GM19193 (cell line): ENCODE measurements around the gene HOMEZ.

Experiments
- POLR2A ChIP-seq: IDR thresholded peaks from 4 replicates; pipeline ENCODE4 v1.6.1; 2011; ENCODE audit not compliant: insufficient read depth, insufficient read length; ENCODE audit errors: extremely low read depth

The HOMEZ gene

DNA sequence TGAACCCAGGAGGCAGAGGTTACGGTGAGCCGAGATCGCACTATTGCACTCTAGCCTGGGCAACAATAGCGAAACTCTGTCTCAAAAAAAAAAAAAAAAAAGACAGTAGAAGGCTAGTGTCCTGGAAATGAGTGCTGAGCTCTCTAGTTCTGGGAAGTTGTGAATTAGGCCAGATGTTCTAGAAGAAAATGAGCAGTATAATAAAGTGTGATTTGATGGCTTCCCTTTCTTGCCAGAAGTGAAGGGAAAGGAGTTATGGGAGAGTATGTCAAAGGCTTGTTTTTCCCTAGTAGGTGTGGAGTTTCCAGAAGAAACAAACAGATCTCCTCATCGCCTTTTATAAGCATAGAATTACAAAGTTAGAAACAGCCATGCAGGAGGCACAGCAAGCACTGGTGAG, 27.7 kb downstream of the HOMEZ start:
- no peak for TF ChIP-seq POLR2A

DNA sequence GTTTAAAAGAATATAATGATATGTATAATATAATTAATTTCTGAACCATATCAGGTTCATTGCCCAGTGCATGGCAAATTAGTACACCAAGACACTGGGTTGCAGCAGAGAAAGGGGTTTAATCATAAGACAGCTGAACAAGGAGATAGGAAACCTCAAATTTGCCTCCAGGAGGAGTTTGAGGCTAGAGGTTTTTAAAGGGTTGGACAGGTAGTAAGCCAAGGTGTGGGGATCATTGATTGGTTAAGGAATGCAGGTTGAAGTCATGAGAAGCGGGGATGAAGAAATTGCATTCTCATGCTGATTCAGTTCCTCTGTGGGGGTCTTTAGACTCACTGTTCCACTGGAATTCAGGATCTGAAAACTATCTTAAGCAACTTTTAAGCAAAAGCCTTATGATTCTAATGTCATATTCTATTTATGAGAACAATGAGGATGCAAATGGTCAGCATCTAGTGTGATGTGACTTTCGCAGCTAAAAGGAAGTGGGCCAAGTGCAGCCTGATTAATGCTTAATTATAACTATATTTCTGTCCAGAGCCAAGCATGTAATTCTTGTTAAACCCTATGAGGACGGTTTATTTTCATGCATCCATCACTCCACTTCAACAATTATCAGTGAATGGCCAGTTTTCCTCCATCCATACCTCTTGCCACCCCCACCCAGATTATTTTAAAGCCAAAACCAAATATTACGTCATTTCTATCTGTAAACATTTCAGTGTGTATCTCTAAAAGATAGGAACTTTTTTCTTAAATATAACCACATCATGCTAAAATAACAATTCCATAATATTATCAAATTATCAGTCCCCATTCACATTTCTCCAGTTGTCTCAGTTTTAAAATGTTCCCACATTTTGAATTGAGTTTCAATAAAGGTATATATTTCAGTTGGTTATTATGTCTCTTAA, 33.3 kb downstream of the HOMEZ start:
- TF ChIP-seq POLR2A = no peak

DNA sequence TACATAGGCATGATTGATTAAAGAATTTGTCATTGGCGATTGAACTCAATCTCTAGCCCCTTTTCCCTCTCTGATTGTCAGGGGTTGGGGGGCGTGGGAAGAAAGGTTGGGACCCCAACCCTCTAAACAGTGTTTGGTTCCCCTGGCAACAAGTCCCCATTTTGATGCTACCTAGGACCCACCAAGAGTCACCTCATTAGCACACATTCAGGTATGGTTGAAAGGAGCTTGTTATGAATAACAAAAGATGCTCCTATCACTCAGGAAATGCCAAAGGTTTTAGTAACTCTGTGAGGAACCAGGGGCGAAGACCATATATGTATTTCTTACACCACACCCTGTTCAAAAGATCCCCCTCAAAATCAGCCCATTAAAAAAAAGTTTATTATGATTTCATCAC, 33.9 kb downstream of the HOMEZ start:
- no peak for TF ChIP-seq POLR2A

DNA sequence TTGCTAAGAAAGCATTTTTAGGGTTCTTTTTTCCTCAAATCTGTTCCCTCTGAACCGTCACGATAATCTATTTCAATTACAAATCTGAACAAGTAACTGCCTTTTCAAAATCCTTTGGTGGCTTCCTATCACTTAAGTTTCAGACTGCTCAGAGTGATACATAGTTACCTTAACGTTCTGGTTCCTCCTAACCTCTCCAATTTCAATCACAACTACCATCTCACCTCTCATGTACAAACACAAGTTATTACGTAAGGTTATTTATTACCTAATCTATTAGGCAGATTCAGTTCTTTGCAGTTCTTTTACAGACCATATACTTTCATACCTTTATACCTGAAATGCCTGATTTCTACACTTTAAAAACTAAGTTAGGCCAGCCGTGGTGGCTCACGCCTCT, 36.1 kb downstream of the HOMEZ start:
- TF ChIP-seq POLR2A = no peak

DNA sequence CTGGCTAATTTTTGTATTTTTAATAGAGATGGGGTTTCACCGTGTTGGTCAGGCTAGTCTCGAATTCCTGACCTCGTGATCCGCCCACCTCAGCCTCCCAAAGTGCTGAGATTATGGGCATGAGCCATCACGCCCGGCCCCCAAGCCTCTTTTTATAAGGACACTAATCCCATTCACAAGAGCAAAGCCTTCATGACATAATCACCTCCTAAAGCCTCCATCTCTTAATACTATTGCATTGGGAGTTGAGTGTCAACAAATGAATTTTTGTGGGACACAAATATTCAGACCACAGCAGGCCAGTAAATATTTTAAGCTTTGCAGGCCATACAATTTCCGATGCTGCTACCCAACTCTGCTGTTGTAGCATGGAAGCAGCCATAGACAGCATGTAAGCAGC, 37.3 kb downstream of the HOMEZ start:
- no peak for TF ChIP-seq POLR2A

DNA sequence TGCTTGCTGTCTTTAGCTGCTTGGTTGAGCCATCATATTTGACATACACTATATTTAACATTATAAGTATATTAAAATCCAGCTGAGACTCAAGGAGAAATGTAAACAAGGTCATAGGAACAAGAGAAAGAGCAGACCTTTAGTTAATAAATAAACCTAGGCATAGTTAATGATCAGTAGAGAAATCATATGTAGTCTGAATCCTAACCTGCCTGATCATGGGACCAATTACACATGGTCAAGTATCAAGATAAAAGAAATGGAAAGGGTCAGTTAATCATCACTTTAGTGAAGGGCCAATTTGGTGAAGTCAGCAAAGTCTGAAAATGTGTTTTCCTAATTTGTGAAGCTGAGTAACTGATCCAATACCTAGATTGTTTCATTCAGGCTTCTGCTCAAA, 40.6 kb downstream of the HOMEZ start:
- TF ChIP-seq POLR2A = no peak

DNA sequence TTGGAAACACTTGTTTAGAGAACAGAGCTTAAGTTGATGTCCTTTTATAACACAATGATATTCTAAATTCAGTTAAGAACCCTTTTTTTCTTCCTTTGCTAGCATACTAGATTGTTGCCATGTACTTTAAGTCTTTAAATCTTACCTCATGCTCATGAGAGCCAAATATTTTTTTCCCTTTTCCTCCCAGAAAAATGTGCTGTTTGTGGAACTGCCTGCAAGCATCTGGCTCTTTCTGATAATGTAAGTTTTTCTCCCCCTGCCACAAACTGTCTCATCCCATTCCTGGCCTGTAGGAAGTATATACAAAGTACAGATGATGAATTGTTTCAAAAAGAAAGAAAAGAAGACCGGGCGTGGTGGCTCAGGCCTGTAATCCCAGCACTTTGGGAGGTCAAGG, 42.9 kb downstream of the HOMEZ start:
- no peak for TF ChIP-seq POLR2A

DNA sequence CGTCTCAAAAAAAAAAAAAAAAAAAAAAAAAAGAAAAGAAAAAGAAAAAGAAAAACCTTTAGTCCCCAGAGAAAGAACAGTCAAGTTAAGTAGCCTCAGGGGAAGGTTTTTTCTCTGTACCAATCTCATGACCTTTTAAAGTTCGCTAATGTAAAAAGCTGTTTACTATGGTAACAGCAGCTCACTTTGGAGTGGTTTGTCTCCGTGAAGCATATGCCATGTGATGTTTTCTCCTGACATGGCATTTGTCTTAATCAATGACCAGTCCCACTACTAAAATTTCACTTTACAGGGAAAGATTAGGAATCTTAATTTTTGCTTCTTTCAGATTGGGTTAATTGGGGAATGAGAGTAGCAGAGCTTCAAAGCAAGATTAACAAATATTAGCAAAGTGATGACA, 43.9 kb downstream of the HOMEZ start:
- no peak for TF ChIP-seq POLR2A

DNA sequence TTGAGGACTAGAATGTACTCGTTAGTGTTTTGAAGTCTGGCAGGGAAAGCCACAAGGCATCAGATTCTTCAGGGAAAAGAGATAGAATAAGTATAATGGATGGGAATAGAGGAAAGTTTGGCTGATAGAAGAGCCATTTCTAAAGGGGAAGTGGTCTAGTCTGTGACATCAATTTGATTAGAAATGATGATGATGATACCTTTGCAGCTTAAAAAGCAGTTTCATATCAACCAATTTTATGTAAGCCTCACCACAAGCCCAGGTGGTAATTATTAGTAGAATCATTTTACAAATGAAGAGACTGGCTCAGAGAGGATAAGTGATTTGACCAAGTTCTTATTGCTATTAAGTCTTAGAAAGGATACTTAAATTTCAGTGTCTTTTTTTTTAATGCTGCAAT, 45.3 kb downstream of the HOMEZ start:
- TF ChIP-seq POLR2A = no peak

DNA sequence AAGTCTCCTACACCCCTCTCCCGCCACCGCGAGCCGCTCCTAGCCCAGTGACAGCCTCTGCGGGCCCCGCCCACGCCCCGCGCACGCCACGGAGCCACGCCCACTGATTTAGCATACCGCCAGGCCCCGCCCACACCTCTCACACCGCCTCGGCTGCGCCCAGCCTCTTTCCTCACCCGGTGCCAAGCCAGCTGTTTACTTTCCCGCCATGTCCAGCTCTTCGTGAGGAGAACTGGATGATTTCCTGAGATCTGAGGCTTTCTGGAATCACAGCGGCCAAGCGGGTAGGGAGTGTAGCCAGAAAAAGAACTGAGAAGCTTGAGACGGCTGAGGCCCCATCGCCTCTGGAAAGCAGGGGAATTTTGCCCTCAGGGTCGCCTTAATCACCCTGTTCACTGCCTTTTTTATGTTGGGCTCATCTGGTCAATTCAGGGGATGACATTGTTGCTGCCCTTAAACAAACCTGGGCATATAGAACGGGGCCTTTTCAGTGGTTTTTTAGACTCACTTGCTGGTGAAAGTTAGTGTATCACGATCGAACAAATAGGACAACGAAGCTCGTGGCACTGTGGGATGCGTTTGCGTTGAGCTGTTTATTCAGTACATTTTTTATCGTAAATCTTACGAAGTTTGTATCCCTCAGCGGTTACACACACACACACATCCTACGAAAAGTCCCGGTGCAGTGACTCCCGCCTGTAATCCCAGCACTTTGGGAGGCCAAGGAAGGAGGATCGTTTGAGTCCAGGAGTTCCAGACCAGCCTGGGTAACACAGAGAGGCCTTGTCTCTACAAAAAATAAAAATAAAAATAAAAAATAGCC, 47.9 kb downstream of the HOMEZ start, which contains the start of gene RNF212B:
RNF212B (plus strand) TSS at position 165 of the 823 bp plus-strand sequence. CDS start 2,410 bp downstream, outside the sequence.
- TF ChIP-seq POLR2A = no peak

DNA sequence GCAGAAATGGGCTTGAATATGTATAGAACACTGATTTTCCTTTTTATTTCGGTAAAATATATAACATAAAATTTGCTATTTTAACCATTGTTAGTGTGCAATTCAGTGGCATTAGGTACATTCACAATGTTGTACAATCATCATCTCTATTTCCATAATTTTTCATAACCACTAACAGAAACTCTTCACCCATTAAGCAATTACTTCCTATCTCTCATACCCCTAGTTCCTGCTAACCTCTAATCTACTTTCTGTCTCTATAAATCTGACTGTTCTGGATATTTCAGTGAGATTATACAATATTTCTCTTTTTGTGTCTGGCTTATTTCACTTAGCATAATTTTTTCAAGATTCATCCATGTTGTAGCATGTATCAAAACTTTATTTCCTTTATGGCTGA, 57.1 kb downstream of the HOMEZ start:
- TF ChIP-seq POLR2A = no peak

DNA sequence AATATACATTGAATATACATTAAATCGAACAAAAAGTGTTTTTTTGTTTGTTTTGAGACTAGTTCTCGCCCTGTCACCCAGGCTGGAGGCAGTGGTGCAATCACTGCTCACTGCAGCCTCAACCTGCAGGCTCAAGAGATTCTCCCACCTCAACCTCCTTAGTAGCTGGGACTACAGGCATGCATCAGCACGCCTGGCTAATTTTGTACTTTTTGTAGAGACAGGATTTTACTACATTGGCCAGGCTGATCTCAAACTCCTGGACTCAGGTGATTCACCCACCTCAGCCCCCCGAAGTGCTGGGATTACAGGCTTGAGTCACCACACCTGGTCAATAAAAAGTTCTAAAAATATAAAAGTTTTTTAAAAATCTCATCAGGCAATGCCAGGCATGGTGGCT, 58.4 kb downstream of the HOMEZ start:
- TF ChIP-seq POLR2A = no peak
